NCI-H146 (cell line): ENCODE data around the gene HMGN1.

Source experiments
- DNase-seq: peaks from one replicate; lab custom pipeline; 2025; lab: John Stamatoyannopoulos, UW

The HMGN1 gene

GRCh38 chr21:39367783-39368182 lies 18.9 kb upstream of the HMGN1 start:
- DNase-seq, result no peak

GRCh38 chr21:39366563-39366962 lies 17.7 kb upstream of the HMGN1 start:
- DNase-seq, result no peak

GRCh38 chr21:39364949-39365348 lies 16.1 kb upstream of the HMGN1 start:
- DNase-seq, result no peak

GRCh38 chr21:39363607-39364555 lies 15.0 kb upstream of the HMGN1 start:
- no peak for DNase-seq

- DNase-seq, result no peak
Observed at GRCh38 chr21:39362733-39363132, 13.8 kb upstream of the HMGN1 start.

GRCh38 chr21:39359382-39359781 lies 10.5 kb upstream of the HMGN1 start:
- DNase-seq, result no peak

GRCh38 chr21:39353295-39353694 lies 4.4 kb upstream of the HMGN1 start:
- no peak for DNase-seq

GRCh38 chr21:39350094-39351005 lies 1.5 kb upstream of the HMGN1 start:
- DNase-seq, result no peak

- peak; percentile 95 for DNase-seq
Observed at GRCh38 chr21:39349211-39350093, 564 bp upstream of the HMGN1 start.

- DNase-seq, result peak; percentile 37
Observed at GRCh38 chr21:39348040-39348354, 891 bp downstream of the HMGN1 start.

- DNase-seq, result no peak
Observed at GRCh38 chr21:39347537-39347936, 1.4 kb downstream of the HMGN1 start.

- DNase-seq, result no peak
Observed at GRCh38 chr21:39346671-39347331, 2.1 kb downstream of the HMGN1 start.

GRCh38 chr21:39346206-39346605 lies 2.7 kb downstream of the HMGN1 start:
- DNase-seq, result no peak

GRCh38 chr21:39345440-39345839 lies 3.4 kb downstream of the HMGN1 start:
- DNase-seq, result no peak

GRCh38 chr21:39344848-39345247 lies 4.0 kb downstream of the HMGN1 start:
- no peak for DNase-seq

- DNase-seq, result no peak
Observed at GRCh38 chr21:39341249-39341923, 7.5 kb downstream of the HMGN1 start.

GRCh38 chr21:39340687-39341086 lies 8.2 kb downstream of the HMGN1 start:
- no peak for DNase-seq

GRCh38 chr21:39339231-39339630 lies 9.7 kb downstream of the HMGN1 start:
- DNase-seq, result no peak

GRCh38 chr21:39336457-39337008 lies 12.4 kb downstream of the HMGN1 start:
- DNase-seq, result no peak

GRCh38 chr21:39334611-39335010 lies 14.3 kb downstream of the HMGN1 start:
- no peak for DNase-seq
